Epithelial cell of prostate (primary cell): Measurements from ENCODE around the gene GPR137.

Experiments
- DNase-seq: peaks from one replicate; pipeline ENCODE4 v3.0.0-alpha.2; 2011; ENCODE audit warnings: low read depth, low spot score
- H3K27ac ChIP-seq: fragments of 450-650 bp; 2 replicates; pipeline ENCODE4 v1.5.1; 2017; ENCODE audit warnings: mild to moderate bottlenecking

GPR137 gene

DNA sequence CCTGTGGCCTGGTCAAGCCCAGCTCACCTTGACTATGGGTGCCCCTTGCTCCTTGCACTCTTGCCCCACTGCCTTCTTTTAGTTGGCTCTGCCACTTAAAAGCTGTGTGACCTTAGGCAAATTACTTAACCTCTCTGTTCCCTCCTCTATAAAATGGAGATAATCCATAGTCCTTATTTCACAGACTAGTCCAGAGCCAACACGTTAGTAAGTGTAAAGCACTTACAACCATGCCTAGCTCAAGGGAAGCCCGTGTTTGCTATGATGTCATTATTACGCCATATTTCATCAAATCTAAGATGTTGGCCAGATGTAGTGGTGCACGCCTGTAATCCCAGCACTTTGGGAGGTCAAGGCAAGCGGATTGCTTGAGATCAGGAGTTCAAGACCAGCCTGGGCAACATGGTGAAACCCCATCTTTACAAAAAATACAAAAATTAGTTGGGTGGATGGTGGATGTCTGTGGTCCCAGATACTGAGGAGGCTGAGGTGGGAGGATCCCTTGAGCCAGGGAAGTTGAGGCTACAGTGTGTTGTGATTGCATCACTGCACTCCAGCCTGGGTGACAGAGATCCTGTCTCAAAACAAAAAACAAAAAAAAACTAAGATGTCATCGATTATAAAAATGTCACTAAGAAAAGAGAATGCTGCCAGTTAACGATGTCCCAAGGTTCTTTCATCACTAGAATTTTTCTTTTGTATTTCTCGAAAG, 52.0 kb downstream of the GPR137 start:
- no peak for DNase-seq
- H3K27ac ChIP-seq, result peak overlapping the region; percentile 31

DNA sequence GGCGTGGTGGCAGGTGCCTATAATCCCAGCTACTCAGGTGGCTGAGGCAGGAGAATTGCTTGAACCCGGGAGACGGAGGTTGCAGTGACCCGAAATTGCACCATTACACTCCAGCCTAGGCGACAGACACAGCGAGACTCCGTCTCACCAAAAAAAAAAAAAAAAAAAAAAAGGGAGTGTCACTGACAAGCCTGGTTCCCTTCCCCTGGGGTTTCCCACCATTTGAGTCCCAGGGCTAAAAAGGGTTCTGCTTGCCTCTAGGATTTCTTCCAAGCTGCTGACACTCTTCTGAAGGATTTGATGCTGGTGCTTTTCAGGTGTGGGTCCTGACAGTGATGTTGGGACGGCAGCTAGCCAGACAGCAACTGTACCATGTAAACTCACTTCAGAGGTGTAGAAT, 53.1 kb downstream of the GPR137 start:
- no peak for DNase-seq
- H3K27ac ChIP-seq, result no peak overlapping the region
